Mesenchymal stem cell (in vitro differentiated cells and primary cell): ENCODE data around the gene QPCTL.

ENCODE experiments used
- DNase-seq: peaks from one replicate; pipeline ENCODE4 v3.0.0-alpha.2; 2013
- H2AFZ ChIP-seq: one replicate; pipeline ENCODE4 v1.6.1; 2013; ENCODE audit warnings: low read depth, mild to moderate bottlenecking, control low read depth, inconsistent platforms, low read length, moderate library complexity
- H2AK5ac ChIP-seq: 2 replicates; pipeline ENCODE4 v1.6.1; 2013; ENCODE audit warnings: low read length, moderate library complexity, mild to moderate bottlenecking, inconsistent platforms; ENCODE audit not compliant: severe bottlenecking
- H2BK120ac ChIP-seq: one replicate; pipeline ENCODE4 v1.6.1; 2013; ENCODE audit warnings: low read depth, mild to moderate bottlenecking, inconsistent platforms, low read length, moderate library complexity
- H2BK12ac ChIP-seq, 2 experiments: one replicate each; pipeline ENCODE4 v1.6.1; 2013; ENCODE audit warnings: inconsistent platforms in 2 of 2, low read length in 2 of 2, mild to moderate bottlenecking in 2 of 2, moderate library complexity in 2 of 2, control low read depth in 1 of 2
- H2BK15ac ChIP-seq: one replicate; pipeline ENCODE4 v1.6.1; 2013; ENCODE audit warnings: mild to moderate bottlenecking, low read depth, inconsistent platforms; ENCODE audit not compliant: poor library complexity, severe bottlenecking
- H2BK5ac ChIP-seq: 2 replicates; pipeline ENCODE4 v1.6.1; 2013; ENCODE audit warnings: low read depth, mild to moderate bottlenecking, low read length, control low read depth, inconsistent platforms; ENCODE audit not compliant: poor library complexity, severe bottlenecking
- H3K14ac ChIP-seq, 2 experiments: one replicate each; pipeline ENCODE4 v1.6.1; 2013; ENCODE audit warnings: inconsistent platforms in 2 of 2, low read length in 2 of 2, control low read depth in 1 of 2, mild to moderate bottlenecking in 1 of 2, moderate library complexity in 1 of 2
- H3K18ac ChIP-seq, 2 experiments: one replicate each; pipeline ENCODE4 v1.6.1; 2013; ENCODE audit warnings: inconsistent platforms in 2 of 2, low read length in 2 of 2, control low read depth in 1 of 2, low read depth in 1 of 2, mild to moderate bottlenecking in 1 of 2
- H3K23ac ChIP-seq, 2 experiments: one replicate each; pipeline ENCODE4 v1.6.1; 2013; ENCODE audit warnings: inconsistent platforms in 2 of 2, low read length in 2 of 2, mild to moderate bottlenecking in 2 of 2, moderate library complexity in 2 of 2, control low read depth in 1 of 2
- H3K27ac ChIP-seq: 2 replicates; pipeline ENCODE4 v1.5.1; 2013; ENCODE audit warnings: mild to moderate bottlenecking, moderate library complexity, low read length, control low read depth, inconsistent platforms; ENCODE audit not compliant: poor library complexity, severe bottlenecking
- H3K27me3 ChIP-seq, 2 experiments: 2 replicates each; pipeline versions ENCODE4 v1.6.1 to v1.7.0; 2013; ENCODE audit warnings: low read length in 2 of 2, mild to moderate bottlenecking in 2 of 2, moderate library complexity in 2 of 2, control low read depth in 1 of 2, inconsistent platforms in 1 of 2; ENCODE audit not compliant: control insufficient read depth in 1 of 2, insufficient read depth in 1 of 2
- H3K36me3 ChIP-seq, 2 experiments: 2 replicates each; pipeline versions ENCODE4 v1.6.1 to v1.7.0; 2013; ENCODE audit warnings: low read length in 2 of 2, control low read depth in 1 of 2, inconsistent platforms in 1 of 2, low read depth in 1 of 2, mild to moderate bottlenecking in 1 of 2; ENCODE audit not compliant: insufficient read depth in 2 of 2, control insufficient read depth in 1 of 2
- H3K4ac ChIP-seq, 2 experiments: one replicate each; pipeline ENCODE4 v1.6.1; 2013; ENCODE audit warnings: inconsistent platforms in 2 of 2, low read length in 2 of 2, mild to moderate bottlenecking in 2 of 2, moderate library complexity in 2 of 2, control low read depth in 1 of 2, low read depth in 1 of 2
- H3K4me1 ChIP-seq: 2 replicates; pipeline ENCODE4 v1.6.1; 2013; ENCODE audit warnings: low read depth, low read length, control low read depth; ENCODE audit not compliant: control insufficient read depth, insufficient read depth
- H3K4me2 ChIP-seq: 2 replicates; pipeline ENCODE4 v1.6.1; 2013; ENCODE audit warnings: low read length, mild to moderate bottlenecking, inconsistent platforms; ENCODE audit not compliant: poor library complexity, severe bottlenecking
- H3K4me3 ChIP-seq, 2 experiments: 2 replicates each; pipeline versions ENCODE4 v1.5.1 to v1.7.0; 2013; ENCODE audit warnings: low read length in 2 of 2, mild to moderate bottlenecking in 2 of 2, control low read depth in 1 of 2, low read depth in 1 of 2; ENCODE audit not compliant: insufficient read depth in 1 of 2
- H3K79me1 ChIP-seq: replicated peaks from 2 replicates; pipeline ENCODE4 v1.6.1; 2013; ENCODE audit warnings: mild to moderate bottlenecking, control low read depth, low read length, inconsistent platforms; ENCODE audit not compliant: poor library complexity, severe bottlenecking
- H3K9ac ChIP-seq: 2 replicates; pipeline ENCODE4 v1.7.0; 2013; ENCODE audit warnings: mild to moderate bottlenecking, low read length, moderate library complexity
- H3K9me3 ChIP-seq: 2 replicates; pipeline ENCODE4 v1.7.0; 2013; ENCODE audit warnings: mild to moderate bottlenecking, low read length; ENCODE audit not compliant: control insufficient read depth
- H4K8ac ChIP-seq: one replicate; pipeline ENCODE4 v1.6.1; 2013; ENCODE audit warnings: inconsistent platforms, mild to moderate bottlenecking, low read length, moderate library complexity
- H4K91ac ChIP-seq: one replicate; pipeline ENCODE4 v1.6.1; 2013; ENCODE audit warnings: mild to moderate bottlenecking, low read length, inconsistent platforms
- WGBS: methylation state at CpG from one replicate; pipeline ENCODE4 v1.1.7; 2013; ENCODE audit warnings: mixed read lengths; 5-methylcytosine and 5-hydroxymethylcytosine counted together

QPCTL gene

GRCh38 chr19:45701676-45702075 is 9.2 kb downstream of the QPCTL start:
- no peak overlapping the region for H3K27ac ChIP-seq
- no peaks in the 10 kb centered on the region for H3K9me3 ChIP-seq
- H3K4me3 ChIP-seq: no peak overlapping the region
- H2BK5ac ChIP-seq: no peak overlapping the region
- no peak overlapping the region for H4K8ac ChIP-seq
- no peak overlapping the region for H2BK15ac ChIP-seq
- no peak overlapping the region for H3K23ac ChIP-seq
- H3K4me1 ChIP-seq: peaks cover 10% of the 10 kb centered on the region
- no peak overlapping the region for H2AFZ ChIP-seq
- H3K27me3 ChIP-seq: no peaks in the 10 kb centered on the region
- H3K9ac ChIP-seq: no peak overlapping the region
- H2BK120ac ChIP-seq: no peak overlapping the region
- no peak overlapping the region for H3K18ac ChIP-seq
- 92% methylated on average over 7 of the region's 7 CpGs for WGBS
- H3K14ac ChIP-seq: no peak overlapping the region
- no peak overlapping the region for H3K4ac ChIP-seq
- H3K79me1 ChIP-seq: peaks cover 2% of the 10 kb centered on the region
- H4K91ac ChIP-seq: no peak overlapping the region
- peaks cover 28 to 47% of the 10 kb centered on the region in 2 experiments for H3K36me3 ChIP-seq
- H2BK12ac ChIP-seq: no peak overlapping the region
- H2AK5ac ChIP-seq: no peak overlapping the region
- H3K4me2 ChIP-seq: no peak overlapping the region
- no peak for DNase-seq

- Histone ChIP-seq H3K9me3 (no peaks in the 10 kb centered on the region), H4K8ac (no peak overlapping the region), H3K9ac (no peak overlapping the region), H3K23ac (no peak overlapping the region), H3K79me1 (peaks cover 3% of the 10 kb centered on the region), H2AK5ac (no peak overlapping the region), H3K36me3 (peaks cover 25 to 40% of the 10 kb centered on the region in 2 experiments), H3K18ac (no peak overlapping the region), H2BK5ac (no peak overlapping the region), H3K4me3 (no peak overlapping the region), H3K4me2 (no peak overlapping the region), H2BK15ac (no peak overlapping the region), H3K4ac (no peak overlapping the region), H2BK12ac (no peak overlapping the region), H3K4me1 (peaks cover 8% of the 10 kb centered on the region), H3K27ac (no peak overlapping the region), H3K27me3 (no peaks in the 10 kb centered on the region), H2BK120ac (no peak overlapping the region), H2AFZ (no peak overlapping the region), H3K14ac (no peak overlapping the region), H4K91ac (no peak overlapping the region)
- 91% methylated on average over 9 of the region's 9 CpGs for WGBS
- no peak for DNase-seq
Observed at GRCh38 chr19:45705115-45705514, 12.6 kb downstream of the QPCTL start.

GRCh38 chr19:45705710-45706415 is 13.4 kb downstream of the QPCTL start:
- Histone ChIP-seq H3K4me1 (peaks cover 8% of the 10 kb centered on the region), H3K9me3 (no peaks in the 10 kb centered on the region)
- 82% methylated on average over 9 of the region's 12 CpGs for WGBS

GRCh38 chr19:45710356-45711130 is 18.1 kb downstream of the QPCTL start:
- Histone ChIP-seq H4K91ac (no peak overlapping the region), H3K18ac (no peak overlapping the region), H2BK120ac (no peak overlapping the region), H4K8ac (no peak overlapping the region), H2BK15ac (no peak overlapping the region), H2AK5ac (no peak overlapping the region), H3K9ac (no peak overlapping the region), H3K27ac (no peak overlapping the region), H2AFZ (no peak overlapping the region), H3K27me3 (no peaks in the 10 kb centered on the region), H2BK5ac (no peak overlapping the region), H3K4me1 (peaks cover 5% of the 10 kb centered on the region), H3K79me1 (peaks cover 23% of the 10 kb centered on the region), H3K9me3 (no peaks in the 10 kb centered on the region), H2BK12ac (no peak overlapping the region), H3K4me2 (no peak overlapping the region), H3K36me3 (peaks cover 26 to 33% of the 10 kb centered on the region in 2 experiments), H3K14ac (no peak overlapping the region), H3K4ac (no peak overlapping the region), H3K23ac (no peak overlapping the region), H3K4me3 (no peak overlapping the region)
- DNase-seq: no peak
- WGBS: 98% methylated on average over 7 of the region's 10 CpGs

More at GRCh38 chr19:45705710-45706415, 13.4 kb downstream of the QPCTL start:
- no peak overlapping the region for H2AK5ac ChIP-seq
- no peak overlapping the region for H3K23ac ChIP-seq
- no peak overlapping the region for H2AFZ ChIP-seq
- peaks cover 7% of the 10 kb centered on the region for H3K79me1 ChIP-seq
- no peak overlapping the region for H3K4me3 ChIP-seq
- H3K4me2 ChIP-seq: no peak overlapping the region
- H2BK120ac ChIP-seq: no peak overlapping the region
- H3K4ac ChIP-seq: no peak overlapping the region
- H2BK15ac ChIP-seq: no peak overlapping the region
- peaks cover 28 to 39% of the 10 kb centered on the region in 2 experiments for H3K36me3 ChIP-seq
- H3K9ac ChIP-seq: no peak overlapping the region
- H3K14ac ChIP-seq: no peak overlapping the region
- no peak overlapping the region for H4K8ac ChIP-seq
- H4K91ac ChIP-seq: no peak overlapping the region
- H3K27me3 ChIP-seq: no peaks in the 10 kb centered on the region
- H3K18ac ChIP-seq: no peak overlapping the region
- H3K27ac ChIP-seq: no peak overlapping the region
- no peak for DNase-seq
- no peak overlapping the region for H2BK5ac ChIP-seq
- H2BK12ac ChIP-seq: no peak overlapping the region
